ENCODE data around the gene SOX6.

- TF ChIP-seq POLR2AphosphoS5 (IDR thresholded peaks at IDR 0.05; ENCODE audit: low read depth, low read length) (no peak), TAF1 (IDR thresholded peaks at IDR 0.05; ENCODE audit: borderline replicate concordance, insufficient read depth, low read length) (no peak)
These were observed 415.7 kb downstream of the SOX6 start for GRCh38 chr11:15940462-15941205.
